PC-3 (cell line): ENCODE measurements around the gene SFMBT1.

Source experiments
- EZH2 ChIP-seq: fragments of 300-600 bp; sonication (generic); IDR thresholded peaks from one replicate; pipeline ENCODE4 v1.6.1; 2017; ENCODE audit warnings: antibody characterized with exemption, mild to moderate bottlenecking, low read length; ENCODE audit not compliant: unreplicated experiment
- EZH2phosphoT487 ChIP-seq: fragments of 300-600 bp; sonication (generic); IDR thresholded peaks from 2 replicates; pipeline ENCODE4 v1.6.1; 2018; ENCODE audit warnings: mild to moderate bottlenecking, antibody characterized with exemption, low read length, borderline replicate concordance
- TF ChIP-seq, protein P1 (sequence below): fragments of 300-600 bp; sonication (generic); conservative IDR thresholded peaks from 2 replicates; pipeline ENCODE4 v1.5.1; 2017; ENCODE audit warnings: antibody characterized with exemption, low read depth, mild to moderate bottlenecking, low read length

GRCh38 chr3:53092216-53092615 lies 46.3 kb upstream of the SFMBT1 start:
- TF ChIP-seq, protein P1, sequence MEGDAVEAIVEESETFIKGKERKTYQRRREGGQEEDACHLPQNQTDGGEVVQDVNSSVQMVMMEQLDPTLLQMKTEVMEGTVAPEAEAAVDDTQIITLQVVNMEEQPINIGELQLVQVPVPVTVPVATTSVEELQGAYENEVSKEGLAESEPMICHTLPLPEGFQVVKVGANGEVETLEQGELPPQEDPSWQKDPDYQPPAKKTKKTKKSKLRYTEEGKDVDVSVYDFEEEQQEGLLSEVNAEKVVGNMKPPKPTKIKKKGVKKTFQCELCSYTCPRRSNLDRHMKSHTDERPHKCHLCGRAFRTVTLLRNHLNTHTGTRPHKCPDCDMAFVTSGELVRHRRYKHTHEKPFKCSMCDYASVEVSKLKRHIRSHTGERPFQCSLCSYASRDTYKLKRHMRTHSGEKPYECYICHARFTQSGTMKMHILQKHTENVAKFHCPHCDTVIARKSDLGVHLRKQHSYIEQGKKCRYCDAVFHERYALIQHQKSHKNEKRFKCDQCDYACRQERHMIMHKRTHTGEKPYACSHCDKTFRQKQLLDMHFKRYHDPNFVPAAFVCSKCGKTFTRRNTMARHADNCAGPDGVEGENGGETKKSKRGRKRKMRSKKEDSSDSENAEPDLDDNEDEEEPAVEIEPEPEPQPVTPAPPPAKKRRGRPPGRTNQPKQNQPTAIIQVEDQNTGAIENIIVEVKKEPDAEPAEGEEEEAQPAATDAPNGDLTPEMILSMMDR, result no peak
- TF ChIP-seq EZH2 (no peak), EZH2phosphoT487 (no peak)
